Neural cell (in vitro differentiated cells): Measurements from ENCODE around the gene NF2.

Experiments used
- EP300 ChIP-seq: fragments of 450-650 bp; conservative IDR thresholded peaks from 2 replicates; pipeline ENCODE4 v1.6.1; 2014; ENCODE audit warnings: antibody characterized with exemption, mild to moderate bottlenecking, moderate library complexity; ENCODE audit not compliant: poor library complexity, severe bottlenecking
- EZH2 ChIP-seq: fragments of 200-600, 300-800 bp; shearing (Covaris generic), sonication (generic); IDR thresholded peaks from 2 replicates; pipeline ENCODE4 v1.6.1; 2014; ENCODE audit warnings: antibody characterized with exemption, low read length, borderline replicate concordance, mild to moderate bottlenecking; ENCODE audit not compliant: insufficient read depth, poor library complexity, severe bottlenecking
- POLR2AphosphoS5 ChIP-seq: IDR thresholded peaks from 2 replicates; pipeline ENCODE4 v1.6.1; 2012
- RAD21 ChIP-seq: fragments of 450-650 bp; conservative IDR thresholded peaks from 2 replicates; pipeline ENCODE4 v1.6.1; 2014; ENCODE audit warnings: antibody characterized with exemption, mild to moderate bottlenecking, moderate library complexity
- TF ChIP-seq, protein P1 (sequence below): fragments of 450-650 bp; IDR thresholded peaks from 2 replicates; pipeline ENCODE4 v1.5.1; 2014; ENCODE audit warnings: antibody characterized with exemption, mild to moderate bottlenecking, moderate library complexity; ENCODE audit not compliant: poor library complexity, severe bottlenecking
- TF ChIP-seq, protein P2 (sequence below): IDR thresholded peaks from 2 replicates; pipeline ENCODE4 v1.6.1; 2012; ENCODE audit warnings: borderline replicate concordance

DNA sequence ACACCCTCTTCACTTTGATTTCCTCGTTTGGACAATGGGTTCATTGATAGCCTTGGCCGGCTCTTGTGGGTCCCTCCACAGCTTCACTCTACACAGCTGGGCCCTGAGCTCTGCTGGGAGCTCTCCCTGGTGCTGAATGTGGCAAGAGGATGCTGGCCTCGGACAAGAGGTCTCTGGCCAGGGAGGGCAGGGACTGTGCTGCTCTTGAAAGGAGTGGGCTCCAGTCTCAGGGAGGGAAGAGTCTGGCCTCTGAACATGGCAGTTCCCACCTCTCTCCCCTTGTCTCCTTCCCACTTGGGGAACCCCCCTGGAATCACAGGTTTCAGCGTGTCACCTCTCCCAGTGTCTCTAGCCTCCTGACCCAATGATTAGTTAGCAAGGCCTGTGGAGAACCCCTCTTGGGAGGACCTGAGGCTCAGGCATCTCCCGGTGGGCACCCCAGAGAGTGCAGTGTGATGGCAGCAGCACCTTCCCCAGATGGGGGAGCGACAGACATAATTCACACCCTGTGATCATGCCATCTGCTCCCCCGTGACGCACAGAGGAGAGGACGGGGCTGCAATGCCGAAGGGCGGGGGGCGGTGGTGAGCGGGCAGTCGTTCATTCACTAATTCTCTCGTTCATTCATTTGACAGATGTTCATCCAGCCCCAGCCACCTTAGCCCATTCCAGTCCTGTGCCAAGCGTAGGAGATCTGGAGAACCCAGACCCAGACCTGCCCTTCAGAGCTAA lies 113.5 kb downstream of the NF2 start:
- TF ChIP-seq, protein P1, sequence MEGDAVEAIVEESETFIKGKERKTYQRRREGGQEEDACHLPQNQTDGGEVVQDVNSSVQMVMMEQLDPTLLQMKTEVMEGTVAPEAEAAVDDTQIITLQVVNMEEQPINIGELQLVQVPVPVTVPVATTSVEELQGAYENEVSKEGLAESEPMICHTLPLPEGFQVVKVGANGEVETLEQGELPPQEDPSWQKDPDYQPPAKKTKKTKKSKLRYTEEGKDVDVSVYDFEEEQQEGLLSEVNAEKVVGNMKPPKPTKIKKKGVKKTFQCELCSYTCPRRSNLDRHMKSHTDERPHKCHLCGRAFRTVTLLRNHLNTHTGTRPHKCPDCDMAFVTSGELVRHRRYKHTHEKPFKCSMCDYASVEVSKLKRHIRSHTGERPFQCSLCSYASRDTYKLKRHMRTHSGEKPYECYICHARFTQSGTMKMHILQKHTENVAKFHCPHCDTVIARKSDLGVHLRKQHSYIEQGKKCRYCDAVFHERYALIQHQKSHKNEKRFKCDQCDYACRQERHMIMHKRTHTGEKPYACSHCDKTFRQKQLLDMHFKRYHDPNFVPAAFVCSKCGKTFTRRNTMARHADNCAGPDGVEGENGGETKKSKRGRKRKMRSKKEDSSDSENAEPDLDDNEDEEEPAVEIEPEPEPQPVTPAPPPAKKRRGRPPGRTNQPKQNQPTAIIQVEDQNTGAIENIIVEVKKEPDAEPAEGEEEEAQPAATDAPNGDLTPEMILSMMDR: no peak
- no peak for TF ChIP-seq POLR2AphosphoS5
- TF ChIP-seq RAD21: no peak
- TF ChIP-seq, protein P2, sequence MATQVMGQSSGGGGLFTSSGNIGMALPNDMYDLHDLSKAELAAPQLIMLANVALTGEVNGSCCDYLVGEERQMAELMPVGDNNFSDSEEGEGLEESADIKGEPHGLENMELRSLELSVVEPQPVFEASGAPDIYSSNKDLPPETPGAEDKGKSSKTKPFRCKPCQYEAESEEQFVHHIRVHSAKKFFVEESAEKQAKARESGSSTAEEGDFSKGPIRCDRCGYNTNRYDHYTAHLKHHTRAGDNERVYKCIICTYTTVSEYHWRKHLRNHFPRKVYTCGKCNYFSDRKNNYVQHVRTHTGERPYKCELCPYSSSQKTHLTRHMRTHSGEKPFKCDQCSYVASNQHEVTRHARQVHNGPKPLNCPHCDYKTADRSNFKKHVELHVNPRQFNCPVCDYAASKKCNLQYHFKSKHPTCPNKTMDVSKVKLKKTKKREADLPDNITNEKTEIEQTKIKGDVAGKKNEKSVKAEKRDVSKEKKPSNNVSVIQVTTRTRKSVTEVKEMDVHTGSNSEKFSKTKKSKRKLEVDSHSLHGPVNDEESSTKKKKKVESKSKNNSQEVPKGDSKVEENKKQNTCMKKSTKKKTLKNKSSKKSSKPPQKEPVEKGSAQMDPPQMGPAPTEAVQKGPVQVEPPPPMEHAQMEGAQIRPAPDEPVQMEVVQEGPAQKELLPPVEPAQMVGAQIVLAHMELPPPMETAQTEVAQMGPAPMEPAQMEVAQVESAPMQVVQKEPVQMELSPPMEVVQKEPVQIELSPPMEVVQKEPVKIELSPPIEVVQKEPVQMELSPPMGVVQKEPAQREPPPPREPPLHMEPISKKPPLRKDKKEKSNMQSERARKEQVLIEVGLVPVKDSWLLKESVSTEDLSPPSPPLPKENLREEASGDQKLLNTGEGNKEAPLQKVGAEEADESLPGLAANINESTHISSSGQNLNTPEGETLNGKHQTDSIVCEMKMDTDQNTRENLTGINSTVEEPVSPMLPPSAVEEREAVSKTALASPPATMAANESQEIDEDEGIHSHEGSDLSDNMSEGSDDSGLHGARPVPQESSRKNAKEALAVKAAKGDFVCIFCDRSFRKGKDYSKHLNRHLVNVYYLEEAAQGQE: peak; percentile 70
- no peak for TF ChIP-seq EP300
- TF ChIP-seq EZH2: no peak
